Mesendoderm (in vitro differentiated cells): ENCODE data around the gene RFX4.
A peak's percentile ranks its signal among the peaks of the same experiment; 100 is the strongest.

Experiments used
- DNase-seq: peaks from one replicate; pipeline ENCODE4 v3.0.0; 2013
- H2AK5ac ChIP-seq: 2 replicates; pipeline ENCODE4 v1.6.1; 2013; ENCODE audit warnings: low read length, inconsistent platforms
- H2BK120ac ChIP-seq: 2 replicates; pipeline ENCODE4 v1.6.1; 2013; ENCODE audit warnings: low read depth, mild to moderate bottlenecking, low read length, moderate library complexity, mixed read lengths
- H2BK15ac ChIP-seq: replicated peaks from 2 replicates; pipeline ENCODE4 v1.6.1; 2013; ENCODE audit warnings: low read depth, mild to moderate bottlenecking, moderate library complexity
- H2BK5ac ChIP-seq: 2 replicates; pipeline ENCODE4 v1.6.1; 2013; ENCODE audit warnings: low read length, inconsistent platforms
- H3K18ac ChIP-seq: 2 replicates; pipeline ENCODE4 v1.6.1; 2013; ENCODE audit warnings: mild to moderate bottlenecking, low read length, mixed read lengths
- H3K23ac ChIP-seq: one replicate; pipeline ENCODE4 v1.6.1; 2013; ENCODE audit warnings: low read length
- H3K27ac ChIP-seq: 2 replicates; pipeline ENCODE4 v1.5.1; 2013; ENCODE audit warnings: low read depth, mild to moderate bottlenecking, inconsistent platforms, low read length, moderate library complexity
- H3K27me3 ChIP-seq: 2 replicates; pipeline ENCODE4 v1.6.1; 2013; ENCODE audit warnings: low read length, control low read depth, mild to moderate bottlenecking, inconsistent platforms; ENCODE audit not compliant: insufficient read depth, poor library complexity
- H3K36me3 ChIP-seq: 2 replicates; pipeline ENCODE4 v1.6.1; 2013; ENCODE audit warnings: low read length, inconsistent platforms; ENCODE audit not compliant: control insufficient read depth, insufficient read depth
- H3K4ac ChIP-seq: one replicate; pipeline ENCODE4 v1.6.1; 2013; ENCODE audit warnings: low read depth, mild to moderate bottlenecking, low read length, moderate library complexity
- H3K4me1 ChIP-seq: 2 replicates; pipeline ENCODE4 v1.6.1; 2013; ENCODE audit warnings: low read depth, low read length, inconsistent platforms; ENCODE audit not compliant: control insufficient read depth
- H3K4me2 ChIP-seq: 2 replicates; pipeline ENCODE4 v1.6.1; 2013; ENCODE audit warnings: low read length
- H3K4me3 ChIP-seq: 2 replicates; pipeline ENCODE4 v1.5.1; 2013; ENCODE audit warnings: mild to moderate bottlenecking, low read length
- H3K56ac ChIP-seq: one replicate; pipeline ENCODE4 v1.6.1; 2013; ENCODE audit warnings: low read length
- H3K79me1 ChIP-seq: 2 replicates; pipeline ENCODE4 v1.6.1; 2013; ENCODE audit warnings: low read length, inconsistent platforms
- H3K79me2 ChIP-seq: 2 replicates; pipeline ENCODE4 v1.6.1; 2013; ENCODE audit warnings: mild to moderate bottlenecking, low read length; ENCODE audit not compliant: control insufficient read depth, insufficient read depth
- H3K9ac ChIP-seq: 2 replicates; pipeline ENCODE4 v1.6.1; 2013; ENCODE audit warnings: low read length, inconsistent platforms
- H4K5ac ChIP-seq: one replicate; pipeline ENCODE4 v1.6.1; 2013; ENCODE audit warnings: low read length
- H4K8ac ChIP-seq: one replicate; pipeline ENCODE4 v1.6.1; 2013; ENCODE audit warnings: low read depth, mild to moderate bottlenecking, control low read depth, low read length, moderate library complexity
- WGBS: extraction: QIAGEN DNeasy Blood & Tissue Kit; methylation state at CpG from one replicate; pipeline ENCODE4 v1.1.7; 2013; ENCODE audit warnings: low lambda C conversion rate, missing lambda C conversion rate; ENCODE audit not compliant: insufficient coverage; ENCODE audit errors: extremely low coverage; 5-methylcytosine and 5-hydroxymethylcytosine counted together

RFX4 gene

GRCh38 chr12:106586803-106587684, 4.2 kb downstream of the RFX4 start:
- Histone ChIP-seq H3K36me3 (no peaks in the 10 kb centered on the region), H3K27me3 (peaks cover 60% of the 10 kb centered on the region), H3K4ac (no peak overlapping the region), H3K9ac (peak overlapping the region; percentile 25), H3K27ac (no peak overlapping the region), H3K79me1 (no peaks in the 10 kb centered on the region), H4K8ac (no peak overlapping the region), H3K4me3 (no peak overlapping the region), H3K18ac (no peak overlapping the region), H3K23ac (no peak overlapping the region), H2BK5ac (no peak overlapping the region), H3K79me2 (no peaks in the 10 kb centered on the region), H2BK15ac (no peak overlapping the region), H2BK120ac (no peak overlapping the region), H4K5ac (no peak overlapping the region), H2AK5ac (no peak overlapping the region), H3K4me2 (peak overlapping the region; percentile 83), H3K4me1 (no peaks in the 10 kb centered on the region), H3K56ac (peak overlapping the region; percentile 65)
- DNase-seq = peak; percentile 76
- WGBS = no CpG with 5 or more reads among the region's 62 CpGs

DNA sequence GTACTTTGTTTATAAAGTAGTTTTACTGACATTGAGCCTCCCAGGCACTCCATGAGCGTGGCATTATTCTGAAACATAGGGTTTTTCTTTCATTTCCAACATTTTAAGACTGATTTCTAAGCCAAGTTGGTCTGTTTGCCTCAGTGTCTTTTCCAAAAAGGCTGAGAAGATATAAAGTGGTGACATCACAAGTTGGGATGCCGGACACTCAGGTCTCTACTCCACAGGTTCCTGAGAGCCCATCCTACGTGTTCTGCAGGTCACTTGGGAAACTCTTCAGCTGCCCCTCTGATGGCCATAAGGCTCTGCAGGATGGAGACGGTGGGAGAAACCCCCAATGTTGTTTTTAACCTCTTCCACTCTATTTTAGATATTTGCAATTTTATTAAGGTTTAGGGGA, 6.0 kb downstream of the RFX4 start:
- Histone ChIP-seq H3K9ac (no peak overlapping the region), H2BK120ac (no peak overlapping the region), H3K27me3 (peaks cover 60% of the 10 kb centered on the region), H3K4me1 (no peaks in the 10 kb centered on the region), H3K79me1 (no peaks in the 10 kb centered on the region), H3K27ac (no peak overlapping the region), H3K18ac (no peak overlapping the region), H3K79me2 (no peaks in the 10 kb centered on the region), H4K5ac (no peak overlapping the region), H3K23ac (no peak overlapping the region), H4K8ac (no peak overlapping the region), H2BK15ac (no peak overlapping the region), H3K4me3 (no peak overlapping the region), H2BK5ac (no peak overlapping the region), H3K4ac (no peak overlapping the region), H3K56ac (no peak overlapping the region), H3K36me3 (no peaks in the 10 kb centered on the region), H2AK5ac (no peak overlapping the region), H3K4me2 (no peak overlapping the region)
- no CpG with 5 or more reads among the region's 4 CpGs for WGBS
- no peak for DNase-seq

DNA sequence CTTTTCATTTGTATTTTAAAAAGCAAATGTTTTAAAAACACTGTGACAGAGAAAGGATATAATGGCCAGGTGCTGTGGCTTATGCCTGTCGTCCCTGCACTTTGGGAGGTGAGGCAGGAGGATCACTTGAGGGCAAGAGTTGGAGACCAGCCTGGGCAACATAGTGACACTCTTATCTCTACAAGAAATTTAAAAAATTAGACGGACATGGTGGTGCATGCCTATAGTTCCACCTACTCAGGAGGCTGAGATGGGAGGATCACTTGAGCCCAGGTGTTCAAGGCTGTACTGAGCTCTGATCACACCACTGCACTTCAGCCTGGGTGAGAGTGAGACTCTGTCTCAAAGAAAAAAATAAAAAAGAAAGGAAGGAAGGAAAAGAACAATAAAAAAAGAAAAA, 7.8 kb downstream of the RFX4 start:
- no peak for DNase-seq
- Histone ChIP-seq H2BK120ac (no peak overlapping the region), H3K4ac (no peak overlapping the region), H3K4me1 (no peaks in the 10 kb centered on the region), H3K27ac (no peak overlapping the region), H3K18ac (no peak overlapping the region), H3K36me3 (no peaks in the 10 kb centered on the region), H3K4me2 (no peak overlapping the region), H3K79me2 (no peaks in the 10 kb centered on the region), H2BK5ac (no peak overlapping the region), H3K4me3 (no peak overlapping the region), H3K27me3 (peaks cover 48% of the 10 kb centered on the region), H3K9ac (no peak overlapping the region), H3K23ac (no peak overlapping the region), H4K5ac (no peak overlapping the region), H2BK15ac (no peak overlapping the region), H4K8ac (no peak overlapping the region), H3K79me1 (no peaks in the 10 kb centered on the region), H3K56ac (no peak overlapping the region), H2AK5ac (no peak overlapping the region)
- WGBS = no CpG with 5 or more reads among the region's 2 CpGs

- H3K23ac ChIP-seq = no peak overlapping the region
- no peak overlapping the region for H2BK120ac ChIP-seq
- H3K79me2 ChIP-seq = no peaks in the 10 kb centered on the region
- H3K4me1 ChIP-seq = no peaks in the 10 kb centered on the region
- H3K18ac ChIP-seq = no peak overlapping the region
- H3K4ac ChIP-seq = no peak overlapping the region
- H3K36me3 ChIP-seq = no peaks in the 10 kb centered on the region
- H3K4me3 ChIP-seq = no peak overlapping the region
- H3K56ac ChIP-seq = no peak overlapping the region
- no peak overlapping the region for H3K4me2 ChIP-seq
- DNase-seq = no peak
- H3K9ac ChIP-seq = no peak overlapping the region
- H3K27me3 ChIP-seq = peaks cover 19% of the 10 kb centered on the region
- no CpG with 5 or more reads among the region's 17 CpGs for WGBS
- H2BK15ac ChIP-seq = no peak overlapping the region
- H4K5ac ChIP-seq = no peak overlapping the region
- H3K79me1 ChIP-seq = no peaks in the 10 kb centered on the region
- H2AK5ac ChIP-seq = no peak overlapping the region
- no peak overlapping the region for H2BK5ac ChIP-seq
- H4K8ac ChIP-seq = no peak overlapping the region
- no peak overlapping the region for H3K27ac ChIP-seq
Measured at GRCh38 chr12:106594447-106594846, 11.6 kb downstream of the RFX4 start.

GRCh38 chr12:106595268-106595667, 12.5 kb downstream of the RFX4 start:
- Histone ChIP-seq H3K4ac (no peak overlapping the region), H3K36me3 (no peaks in the 10 kb centered on the region)
- no CpG with 5 or more reads among the region's 3 CpGs for WGBS

DNA sequence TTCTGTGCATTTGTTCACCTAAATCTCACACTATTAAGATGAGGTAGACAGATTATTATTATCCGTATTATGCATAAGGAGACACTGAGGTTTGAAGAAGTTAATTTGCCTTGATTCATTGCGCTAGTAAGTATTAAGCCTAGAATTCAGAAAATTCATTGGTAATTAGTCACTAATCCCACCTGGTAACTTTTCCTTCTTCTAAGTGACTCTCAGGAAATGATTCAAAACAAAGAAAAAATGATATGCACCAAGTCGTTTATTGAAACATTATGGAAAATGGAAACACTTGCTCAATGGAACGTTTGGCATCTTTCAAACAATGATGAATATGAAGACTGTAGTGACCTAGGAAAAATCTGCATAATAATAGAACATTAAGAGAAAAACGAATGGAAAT, 15.2 kb downstream of the RFX4 start:
- no peaks in the 10 kb centered on the region for H3K36me3 ChIP-seq
- H2AK5ac ChIP-seq = no peak overlapping the region

More at GRCh38 chr12:106595268-106595667, 12.5 kb downstream of the RFX4 start:
- no peak overlapping the region for H4K8ac ChIP-seq
- H3K9ac ChIP-seq = no peak overlapping the region
- H3K56ac ChIP-seq = no peak overlapping the region
- H2BK5ac ChIP-seq = no peak overlapping the region
- H3K4me1 ChIP-seq = no peaks in the 10 kb centered on the region
- H4K5ac ChIP-seq = no peak overlapping the region
- no peak for DNase-seq
- H2AK5ac ChIP-seq = no peak overlapping the region
- no peak overlapping the region for H2BK120ac ChIP-seq
- H3K79me1 ChIP-seq = no peaks in the 10 kb centered on the region
- H2BK15ac ChIP-seq = no peak overlapping the region
- no peaks in the 10 kb centered on the region for H3K79me2 ChIP-seq
- H3K27me3 ChIP-seq = peaks cover 12% of the 10 kb centered on the region
- H3K18ac ChIP-seq = no peak overlapping the region
- H3K27ac ChIP-seq = no peak overlapping the region
- no peak overlapping the region for H3K4me2 ChIP-seq
- H3K4me3 ChIP-seq = no peak overlapping the region
- H3K23ac ChIP-seq = no peak overlapping the region

More for the DNA sequence above, 15.2 kb downstream of the RFX4 start:
- H3K79me2 ChIP-seq = no peaks in the 10 kb centered on the region
- H3K56ac ChIP-seq = no peak overlapping the region
- H3K27me3 ChIP-seq = peaks cover 4% of the 10 kb centered on the region
- H3K18ac ChIP-seq = no peak overlapping the region
- no peak overlapping the region for H3K27ac ChIP-seq
- H3K4me1 ChIP-seq = peaks cover 3% of the 10 kb centered on the region
- no peak overlapping the region for H2BK120ac ChIP-seq
- H3K9ac ChIP-seq = no peak overlapping the region
- H2BK5ac ChIP-seq = no peak overlapping the region
- H4K5ac ChIP-seq = no peak overlapping the region
- no CpG with 5 or more reads among the region's 5 CpGs for WGBS
- H4K8ac ChIP-seq = no peak overlapping the region
- no peak for DNase-seq
- H3K4me2 ChIP-seq = no peak overlapping the region
- no peak overlapping the region for H2BK15ac ChIP-seq
- no peak overlapping the region for H3K23ac ChIP-seq
- H3K4ac ChIP-seq = no peak overlapping the region
- no peak overlapping the region for H3K4me3 ChIP-seq
- H3K79me1 ChIP-seq = no peaks in the 10 kb centered on the region
